ENCODE results near the gene MGMT. TPM values are rescaled to one million over a fixed set of nuclear protein-coding genes. Genes with fewer than 3 reads are reported as not detected.

The MGMT gene
- total and polyA plus RNA-seq, 2 of the 4 experiments (the other 2 are of a cell fraction): 11.5 to 17.8 TPM

GRCh38 chr10:129465796-129466702 lies 992 bp upstream of the MGMT start:
- Histone ChIP-seq H2AK5ac (ENCODE audit: low read depth, low read length) (peak overlapping the region; percentile 68; the same call in 1 of the 2 replicates), H4K91ac (ENCODE audit: insufficient read depth, low read depth, low read length) (peak overlapping the region; percentile 87), H3K9me1 (ENCODE audit: insufficient read depth, low read length) (0 out of 2 replicates have a peak, but pooled peaks cover 4% of the 10 kb centered on the region), H4K8ac (ENCODE audit: low read depth in 2 of 2, low read length in 2 of 2) (peak overlapping the region; percentile 99 to 100), H3K79me1 (ENCODE audit: low read depth in 1 of 2, low read length in 2 of 2) (peaks cover 0 to 4% of the 10 kb centered on the region in 2 experiments; a peak in 3 of 4 replicates), H2BK120ac (ENCODE audit: low read depth, low read length) (no peak overlapping the region), H3K4me2 (ENCODE audit: low read depth, low read length) (peak overlapping the region; percentile 77), H3K14ac (replicated peaks; ENCODE audit: low read depth, low read length) (no peak overlapping the region), H2BK5ac (ENCODE audit: low read depth, low read length, poor library complexity, severe bottlenecking) (peak overlapping the region; percentile 42), H3K18ac (ENCODE audit: low read depth, low read length) (no peak overlapping the region; the same call in 1 of the 2 replicates), H3K9ac (ENCODE audit: low read depth, low read length) (peak overlapping the region; percentile 70; the same call in 1 of the 2 replicates), H2BK20ac (ENCODE audit: low read depth, low read length) (no peak overlapping the region), H4K5ac (ENCODE audit: low read depth, low read length) (peak overlapping the region; percentile 67; the same call in 1 of the 2 replicates), H2BK15ac (ENCODE audit: low read depth, low read length) (no peak overlapping the region), H3K27ac (ENCODE audit: insufficient read depth, low read length) (peak overlapping the region; percentile 73), H3K9me3 (ENCODE audit: control insufficient read depth, insufficient read depth, low read length) (no peaks in the 10 kb centered on the region), H3K4me3 (ENCODE audit: insufficient read depth, low read depth, low read length) (peak overlapping the region; percentile 54; the same call in 1 of the 2 replicates), H3K23ac (ENCODE audit: low read depth, low read length) (no peak overlapping the region), H3K4ac (ENCODE audit: low read depth, low read length) (peak overlapping the region; percentile 87), H2AK9ac (replicated peaks; ENCODE audit: low read depth, low read length, poor library complexity) (peak overlapping the region; percentile 78), H4K20me1 (ENCODE audit: insufficient read depth, low read length) (no peaks in the 10 kb centered on the region), H3K27me3 (ENCODE audit: control insufficient read depth, insufficient read depth, low read length) (no peaks in the 10 kb centered on the region; the same call in 1 of the 2 replicates), H3K36me3 (ENCODE audit: control insufficient read depth, insufficient read depth, low read length) (no peaks in the 10 kb centered on the region), H3K56ac (ENCODE audit: extremely low read depth, insufficient read depth, low read length) (no peak overlapping the region), H3K4me1 (ENCODE audit: control insufficient read depth, insufficient read depth, low read length) (peaks cover 4% of the 10 kb centered on the region; the same call in 1 of the 2 replicates), H2AFZ (replicated peaks; ENCODE audit: low read length, poor library complexity) (peak overlapping the region; percentile 97)
- dilution Hi-C loops (cut with HindIII; ENCODE audit: low sequenced_read_pairs, unreplicated experiment) (no loop called here), intact Hi-C loops (cut with micrococcal nuclease) (loop anchor here (2.0 to 5.0 kb wide), 2 partner anchors 496 to 645 kb away; partner anchors contain the start of genes C10orf143 and EBF3), in situ Hi-C loops (cut with MboI; ENCODE audit: low sequenced_read_pairs) (no loop called here)
- POLR2A ChIA-PET (ENCODE audit: unreplicated experiment): interaction anchor here (0.6 to 0.7 kb wide), 3 partner anchors 8 to 561 kb away, joined by 4 to 10 read pairs (median 7); no protein-coding TSS in a partner anchor
- no TSS peak for BruUV-seq (replicated peaks)
- CTCF ChIA-PET: no interaction called here
- DNase-seq (no peak), ATAC-seq (ENCODE audit: low read depth) (no peak)
- 91% methylated on average over 4 of the region's 21 CpGs; no CpG with 5 or more reads in 1 of the 2 experiments for WGBS, 2 experiments (ENCODE audit: extremely low coverage in 2 of 2, insufficient read length in 1 of 2)
- no peak for TF ChIP-seq FOS (IDR thresholded peaks at IDR 0.05; ENCODE audit: low read depth, low read length)
- TF ChIP-seq CTCF (conservative IDR thresholded peaks at IDR 0.05; ENCODE audit: low read depth, low read length): no peak
- TF ChIP-seq CEBPB (IDR thresholded peaks at IDR 0.05; ENCODE audit: low read depth, low read length): no peak
- TF ChIP-seq MAZ (IDR thresholded peaks at IDR 0.05; ENCODE audit: borderline replicate concordance, low read depth, low read length): no peak

Data from IMR-90 (cell line).